Measurements from ENCODE around the gene HTR3E.
"Not testable (repeated sequence)": the region's sequence is repeated elsewhere in the genome, so short reads cannot be mapped to it uniquely, and the experiment has no call there.

Gene HTR3E

GRCh38 chr3:184145111-184145524, 48.3 kb downstream of the HTR3E start:
- no peak overlapping the region for H3K4me3 ChIP-seq (ENCODE audit: low read length)
- H3K36me3 ChIP-seq (ENCODE audit: control insufficient read depth, insufficient read depth, low read length): peaks cover 10% of the 10 kb centered on the region
- H3K4me1 ChIP-seq (ENCODE audit: control insufficient read depth, insufficient read depth, low read length): no peaks in the 10 kb centered on the region
- no peak overlapping the region for H3K9ac ChIP-seq (ENCODE audit: low read length)
- H3K27me3 ChIP-seq (ENCODE audit: control insufficient read depth, insufficient read depth, low read length): no peaks in the 10 kb centered on the region
- no peaks in the 10 kb centered on the region for H3K9me3 ChIP-seq (ENCODE audit: control insufficient read depth, low read length)

DNA sequence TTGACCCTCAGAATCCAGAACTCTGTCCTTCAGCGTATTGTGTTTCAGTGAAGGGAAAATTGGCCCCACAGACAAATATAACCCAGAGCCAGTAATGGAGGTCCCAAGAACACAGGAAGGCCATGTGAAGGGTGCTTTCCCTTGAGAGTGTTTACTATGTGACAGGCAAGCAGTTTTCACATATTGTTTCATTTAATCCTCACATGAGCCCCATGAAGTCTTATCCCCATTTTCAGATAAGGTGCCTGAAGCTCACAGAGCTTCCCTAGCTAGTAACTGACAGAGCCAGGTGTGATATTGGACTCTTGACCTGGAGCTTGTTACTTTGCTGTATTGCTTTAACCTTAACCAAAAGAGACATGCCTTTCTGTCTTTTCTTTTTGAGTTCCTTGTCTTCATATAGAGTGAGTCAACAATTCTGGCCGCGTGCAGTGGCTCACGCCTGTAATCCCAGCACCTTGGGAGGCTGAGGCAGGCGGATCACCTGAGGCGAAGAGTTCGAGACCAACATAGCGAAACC, 48.9 kb downstream of the HTR3E start:
- no peaks in the 10 kb centered on the region for H3K9me3 ChIP-seq (ENCODE audit: control insufficient read depth, low read length)
- no peak overlapping the region for H3K9ac ChIP-seq (ENCODE audit: low read length)
- no peaks in the 10 kb centered on the region for H3K4me1 ChIP-seq (ENCODE audit: control insufficient read depth, insufficient read depth, low read length)
- peaks cover 10% of the 10 kb centered on the region for H3K36me3 ChIP-seq (ENCODE audit: control insufficient read depth, insufficient read depth, low read length)
- H3K27me3 ChIP-seq (ENCODE audit: control insufficient read depth, insufficient read depth, low read length): no peaks in the 10 kb centered on the region
- no peak overlapping the region for H3K4me3 ChIP-seq (ENCODE audit: low read length)

- no peaks in the 10 kb centered on the region for H3K27me3 ChIP-seq (ENCODE audit: control insufficient read depth, insufficient read depth, low read length)
- H3K4me1 ChIP-seq (ENCODE audit: control insufficient read depth, insufficient read depth, low read length): no peaks in the 10 kb centered on the region
- H3K36me3 ChIP-seq (ENCODE audit: control insufficient read depth, insufficient read depth, low read length): peaks cover 10% of the 10 kb centered on the region
- H3K9ac ChIP-seq (ENCODE audit: low read length): no peak overlapping the region
- no peak overlapping the region for H3K4me3 ChIP-seq (ENCODE audit: low read length)
- no peaks in the 10 kb centered on the region for H3K9me3 ChIP-seq (ENCODE audit: control insufficient read depth, low read length)
These were observed 51.2 kb downstream of the HTR3E start for GRCh38 chr3:184148076-184148475.

- H3K9me3 ChIP-seq (ENCODE audit: control insufficient read depth, low read length): no peaks in the 10 kb centered on the region
- no peaks in the 10 kb centered on the region for H3K27me3 ChIP-seq (ENCODE audit: control insufficient read depth, insufficient read depth, low read length)
- no peak overlapping the region for H3K9ac ChIP-seq (ENCODE audit: low read length)
- H3K4me1 ChIP-seq (ENCODE audit: control insufficient read depth, insufficient read depth, low read length): no peaks in the 10 kb centered on the region
- peaks cover 4% of the 10 kb centered on the region for H3K36me3 ChIP-seq (ENCODE audit: control insufficient read depth, insufficient read depth, low read length)
- H3K4me3 ChIP-seq (ENCODE audit: low read length): no peak overlapping the region
These were observed 52.3 kb downstream of the HTR3E start for GRCh38 chr3:184149123-184149522.

DNA sequence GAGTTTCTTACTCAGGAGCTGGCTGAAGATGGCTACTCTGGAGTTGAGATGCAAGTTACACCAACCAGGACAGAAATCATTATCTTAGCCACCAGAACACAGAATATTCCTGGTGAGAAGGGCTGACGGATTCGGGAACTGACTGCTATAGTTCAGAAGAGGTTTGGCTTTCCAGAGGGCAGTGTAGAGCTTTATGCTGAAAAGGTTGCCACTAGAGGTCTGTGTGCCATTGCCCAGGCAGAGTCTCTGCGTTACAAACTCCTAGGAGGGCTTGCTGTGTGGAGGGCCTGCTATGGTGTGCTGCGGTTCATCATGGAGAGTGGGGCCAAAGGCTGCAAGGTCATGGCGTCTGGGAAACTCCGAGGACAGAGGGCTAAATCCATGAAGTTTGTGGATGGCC, 52.9 kb downstream of the HTR3E start:
- H3K4me1 ChIP-seq (ENCODE audit: control insufficient read depth, insufficient read depth, low read length); H3K36me3 ChIP-seq (ENCODE audit: control insufficient read depth, insufficient read depth, low read length); H3K9me3 ChIP-seq (ENCODE audit: control insufficient read depth, low read length); H3K9ac ChIP-seq (ENCODE audit: low read length); H3K4me3 ChIP-seq (ENCODE audit: low read length); H3K27me3 ChIP-seq (ENCODE audit: control insufficient read depth, insufficient read depth, low read length): not testable (repeated sequence)

- Histone ChIP-seq H3K27me3 (ENCODE audit: control insufficient read depth, insufficient read depth, low read length) (no peaks in the 10 kb centered on the region), H3K36me3 (ENCODE audit: control insufficient read depth, insufficient read depth, low read length) (no peaks in the 10 kb centered on the region), H3K4me1 (ENCODE audit: control insufficient read depth, insufficient read depth, low read length) (peaks cover 23% of the 10 kb centered on the region), H3K9ac (ENCODE audit: low read length) (peak within 1 kb of the TSS; percentile 93), H3K4me3 (ENCODE audit: low read length) (peak within 1 kb of the TSS; percentile 93), H3K9me3 (ENCODE audit: control insufficient read depth, low read length) (no peaks in the 10 kb centered on the region)
These were observed 58.2 kb downstream of the HTR3E start, which contains the start of gene DVL3 for GRCh38 chr3:184154885-184155643. Gene DVL3 (plus strand): TSS chr3:184155377. CDS start chr3:184155636, 259 bp downstream.

GRCh38 chr3:184155644-184156521, 59.0 kb downstream of the HTR3E start:
- Histone ChIP-seq H3K36me3 (ENCODE audit: control insufficient read depth, insufficient read depth, low read length) (no peaks in the 10 kb centered on the region), H3K27me3 (ENCODE audit: control insufficient read depth, insufficient read depth, low read length) (no peaks in the 10 kb centered on the region), H3K4me3 (ENCODE audit: low read length) (peak overlapping the region; percentile 93), H3K9me3 (ENCODE audit: control insufficient read depth, low read length) (no peaks in the 10 kb centered on the region), H3K4me1 (ENCODE audit: control insufficient read depth, insufficient read depth, low read length) (peaks cover 23% of the 10 kb centered on the region), H3K9ac (ENCODE audit: low read length) (peak overlapping the region; percentile 93)

DNA sequence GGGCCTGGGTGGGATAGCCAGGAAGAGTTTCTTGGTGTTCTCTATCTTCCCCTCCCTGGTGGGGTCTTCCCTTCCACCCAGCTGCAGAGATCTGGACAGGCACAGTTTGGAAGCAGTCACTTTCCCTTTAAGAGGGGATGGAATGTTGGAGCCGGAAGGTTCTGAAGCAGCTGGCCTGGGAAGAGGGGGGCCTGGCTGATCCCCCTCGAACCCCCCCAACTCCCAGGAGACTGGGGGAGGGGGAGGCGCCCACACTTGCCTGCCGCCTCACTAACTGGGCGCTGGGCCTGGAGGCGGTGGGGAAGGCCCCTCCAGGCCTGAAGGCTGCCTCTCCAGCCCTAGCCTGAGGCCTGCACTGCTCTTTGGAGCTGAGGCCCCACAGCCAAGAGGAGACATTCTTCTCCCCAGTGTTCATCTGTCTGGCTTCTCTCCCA, 59.7 kb downstream of the HTR3E start:
- Histone ChIP-seq H3K9me3 (ENCODE audit: control insufficient read depth, low read length) (no peaks in the 10 kb centered on the region), H3K4me3 (ENCODE audit: low read length) (peak overlapping the region; percentile 93), H3K36me3 (ENCODE audit: control insufficient read depth, insufficient read depth, low read length) (no peaks in the 10 kb centered on the region), H3K27me3 (ENCODE audit: control insufficient read depth, insufficient read depth, low read length) (no peaks in the 10 kb centered on the region), H3K4me1 (ENCODE audit: control insufficient read depth, insufficient read depth, low read length) (peaks cover 23% of the 10 kb centered on the region), H3K9ac (ENCODE audit: low read length) (peak overlapping the region; percentile 93)

All from mucosa of stomach (tissue), 1 donor.